Endothelial cell of umbilical vein (primary cell): ENCODE data around the gene OR2L3. TPM values are rescaled to one million over a fixed set of nuclear protein-coding genes. Genes with fewer than 3 reads are reported as not detected.

Experiments used
- BruUV-seq: library from RNA; stranded (reverse); fragments of 400-500 nt; replicated peaks from 2 replicates; lab custom pipeline; 2021; lab: Mats Ljungman, UMichigan
- CTCF ChIA-PET: fragments of 300-600, 350-600 bp; sonication (Branson Sonifier 250); formaldehyde crosslinking; loops from one replicate; lab custom pipeline; 2021; ENCODE audit warnings: antibody characterized with exemption, inconsistent platforms; lab: Charles Lee
- POLR2A ChIA-PET: fragments of 300-600, 350-600 bp; sonication (Branson Sonifier 250); formaldehyde crosslinking; loops from one replicate; lab custom pipeline; 2021; ENCODE audit warnings: antibody characterized with exemption, inconsistent platforms; lab: Charles Lee
- DNase-seq: peaks from one replicate; pipeline ENCODE4 v3.0.0-alpha.2; 2011; ENCODE audit warnings: low read depth, low spot score
- FAIRE-seq: peaks from 2 replicates; lab custom pipeline; 2011; peaks lifted over from hg19 to GRCh38; lab: Jason Lieb, UNC
- H2AFZ ChIP-seq: 2 replicates; pipeline ENCODE4 v1.6.0; 2012; ENCODE audit warnings: low read depth, low read length, control low read depth, inconsistent platforms
- H3K27ac ChIP-seq: 2 replicates; pipeline ENCODE4 v1.5.1; 2011; ENCODE audit warnings: low read depth, mild to moderate bottlenecking, control low read depth, low read length, moderate library complexity; ENCODE audit not compliant: insufficient read depth
- H3K27me3 ChIP-seq, 2 experiments: 2 replicates each; pipeline versions ENCODE4 v1.6.0 to v1.6.1; 2011; ENCODE audit warnings: low read length in 2 of 2, mixed read lengths in 1 of 2; ENCODE audit not compliant: control insufficient read depth in 2 of 2, insufficient read depth in 2 of 2
- H3K36me3 ChIP-seq, 2 experiments: 2 replicates in 1 of 2; 3 replicates in 1 of 2; pipeline ENCODE4 v1.5.1; 2011; ENCODE audit warnings: low read length in 2 of 2, mild to moderate bottlenecking in 1 of 2, moderate library complexity in 1 of 2; ENCODE audit not compliant: control insufficient read depth in 2 of 2, insufficient read depth in 2 of 2; ENCODE audit errors: extremely low read depth in 1 of 2
- H3K4me1 ChIP-seq: 3 replicates; pipeline ENCODE4 v1.5.1; 2011; ENCODE audit warnings: mild to moderate bottlenecking, low read length; ENCODE audit not compliant: control insufficient read depth, insufficient read depth; ENCODE audit errors: extremely low read depth
- H3K4me2 ChIP-seq: 2 replicates; pipeline ENCODE4 v1.6.1; 2011; ENCODE audit warnings: low read length, control low read depth, mixed read lengths; ENCODE audit not compliant: insufficient read depth
- H3K4me3 ChIP-seq, 3 experiments: fragments of 200-600 bp in 1 of 3; sonication (generic), shearing (Covaris generic) in 1 of 3; replicated peaks in 1 of 3; 2 replicates each; pipeline ENCODE4 v1.5.1; 2011 to 2016; ENCODE audit warnings: control low read depth in 3 of 3, low read length in 3 of 3, mild to moderate bottlenecking in 2 of 3, inconsistent platforms in 1 of 3, low read depth in 1 of 3, moderate library complexity in 1 of 3; ENCODE audit not compliant: insufficient read depth in 1 of 3
- H3K79me2 ChIP-seq: 2 replicates; pipeline ENCODE4 v1.6.0; 2012; ENCODE audit warnings: low read length, inconsistent platforms; ENCODE audit not compliant: control insufficient read depth, insufficient read depth
- H3K9ac ChIP-seq: replicated peaks from 2 replicates; pipeline ENCODE3; 2011; ENCODE audit warnings: low read length, control low read depth; ENCODE audit not compliant: insufficient read depth; ENCODE audit errors: extremely low read depth
- H3K9me1 ChIP-seq: replicated peaks from 3 replicates; pipeline ENCODE4 v1.6.0; 2011; ENCODE audit warnings: mild to moderate bottlenecking, low read length; ENCODE audit not compliant: control insufficient read depth, insufficient read depth; ENCODE audit errors: extremely low read depth
- H3K9me3 ChIP-seq: replicated peaks from 2 replicates; pipeline ENCODE4 v1.5.1; 2012; ENCODE audit warnings: low read length, inconsistent platforms; ENCODE audit not compliant: control insufficient read depth, insufficient read depth
- H4K20me1 ChIP-seq: replicated peaks from 2 replicates; pipeline ENCODE3; 2011; ENCODE audit warnings: mild to moderate bottlenecking, low read length; ENCODE audit not compliant: control insufficient read depth, insufficient read depth; ENCODE audit errors: extremely low read depth
- EZH2 ChIP-seq: IDR thresholded peaks from 2 replicates; pipeline ENCODE4 v1.6.1; 2012; ENCODE audit warnings: borderline replicate concordance, low read depth, mild to moderate bottlenecking, moderate library complexity, low read length, inconsistent platforms; ENCODE audit not compliant: severe bottlenecking
- FOS ChIP-seq: IDR thresholded peaks from 2 replicates; pipeline ENCODE4 v1.6.1; 2011; ENCODE audit warnings: mild to moderate bottlenecking, low read length, moderate library complexity, borderline replicate concordance; ENCODE audit not compliant: insufficient read depth
- GATA2 ChIP-seq: IDR thresholded peaks from 2 replicates; pipeline ENCODE4 v1.7.0; 2011; ENCODE audit warnings: low read depth, mild to moderate bottlenecking, moderate library complexity, mixed read lengths, low read length; ENCODE audit not compliant: insufficient read length, insufficient read depth
- JUN ChIP-seq: IDR thresholded peaks from 2 replicates; pipeline ENCODE4 v1.6.1; 2011; ENCODE audit warnings: borderline replicate concordance, low read depth; ENCODE audit not compliant: insufficient read length, insufficient read depth
- MAX ChIP-seq: IDR thresholded peaks from 2 replicates; pipeline ENCODE4 v1.6.1; 2011; ENCODE audit not compliant: insufficient read depth, insufficient read length
- MYC ChIP-seq: IDR thresholded peaks from one replicate; pipeline ENCODE4 v1.6.1; 2011; ENCODE audit warnings: mild to moderate bottlenecking, low read depth, low read length
- POLR2A ChIP-seq: IDR thresholded peaks from 2 replicates; pipeline ENCODE4 v1.6.1; 2012; ENCODE audit warnings: low read depth, mild to moderate bottlenecking, control low read depth, low read length
- POLR2AphosphoS5 ChIP-seq: IDR thresholded peaks from 2 replicates; pipeline ENCODE4 v1.6.1; 2012; ENCODE audit warnings: low read depth, mild to moderate bottlenecking, control low read depth, low read length, moderate library complexity; ENCODE audit not compliant: insufficient read depth
- dilution Hi-C: fragments of 300-500 bp; cut with MboI; formaldehyde crosslinking; loops from one replicate; pipeline ENCODE4 v1.15.0; 2019; ENCODE audit warnings: low sequenced_read_pairs; ENCODE audit not compliant: extremely low pct_ligation_motif_present
- intact Hi-C: fragments of 100-400 bp; cut with micrococcal nuclease; formaldehyde crosslinking; loops from one replicate; pipeline ENCODE4 v1.10.0; 2022
- polyA plus RNA-seq, 4 experiments: library from polyadenylated mRNA; depleted of rRNA in 3 of 4; stranded (reverse) in 3 of 4; unstranded in 1 of 4; fragments of >200 nt; gene quantifications; 2 replicates each; pipeline versions ENCODE4 v1.2.1 to v1.2.3, GENCODE V29; 2011 to 2012; ENCODE audit warnings: missing spikeins in 1 of 4
- total RNA-seq: library from RNA; stranded (reverse); gene quantifications from 2 replicates; pipeline ENCODE4 v1.2.3, GENCODE V29; 2021
- TF ChIP-seq, protein P1 (sequence below), 2 donors: IDR thresholded peaks; 1 replicate in 1 of 2; 2 replicates in 1 of 2; pipeline ENCODE4 v1.5.1; 2011; ENCODE audit warnings: low read length in 2 of 2, mild to moderate bottlenecking in 2 of 2, moderate library complexity in 2 of 2, control low read depth in 1 of 2, inconsistent platforms in 1 of 2, low read depth in 1 of 2; ENCODE audit not compliant: insufficient read depth in 1 of 2; ENCODE audit errors: extremely low read depth in 1 of 2

The OR2L3 gene
- total and polyA plus RNA-seq, 2 donors (not counting 3 experiments of a cell fraction or from before 2014, with no cell fraction given): not detected

GRCh38 chr1:248102847-248103246 lies 56.2 kb downstream of the OR2L3 start:
- no peak for FAIRE-seq
- CTCF ChIA-PET: no interaction called here
- intact Hi-C loops: no loop called here

More at GRCh38 chr1:248102847-248103246, 56.2 kb downstream of the OR2L3 start:
- H3K4me3 ChIP-seq: no peak overlapping the region
- H3K27me3 ChIP-seq: no peaks in the 10 kb centered on the region
- no peaks in the 10 kb centered on the region for H3K79me2 ChIP-seq
- DNase-seq: no peak
- H3K36me3 ChIP-seq: no peaks in the 10 kb centered on the region
- no peaks in the 10 kb centered on the region for H4K20me1 ChIP-seq
- no peaks in the 10 kb centered on the region for H3K9me1 ChIP-seq
- TF ChIP-seq EZH2 (no peak), POLR2A (no peak), GATA2 (no peak), MYC (no peak), MAX (no peak), POLR2AphosphoS5 (no peak), JUN (no peak), FOS (no peak)
- TF ChIP-seq, protein P1, sequence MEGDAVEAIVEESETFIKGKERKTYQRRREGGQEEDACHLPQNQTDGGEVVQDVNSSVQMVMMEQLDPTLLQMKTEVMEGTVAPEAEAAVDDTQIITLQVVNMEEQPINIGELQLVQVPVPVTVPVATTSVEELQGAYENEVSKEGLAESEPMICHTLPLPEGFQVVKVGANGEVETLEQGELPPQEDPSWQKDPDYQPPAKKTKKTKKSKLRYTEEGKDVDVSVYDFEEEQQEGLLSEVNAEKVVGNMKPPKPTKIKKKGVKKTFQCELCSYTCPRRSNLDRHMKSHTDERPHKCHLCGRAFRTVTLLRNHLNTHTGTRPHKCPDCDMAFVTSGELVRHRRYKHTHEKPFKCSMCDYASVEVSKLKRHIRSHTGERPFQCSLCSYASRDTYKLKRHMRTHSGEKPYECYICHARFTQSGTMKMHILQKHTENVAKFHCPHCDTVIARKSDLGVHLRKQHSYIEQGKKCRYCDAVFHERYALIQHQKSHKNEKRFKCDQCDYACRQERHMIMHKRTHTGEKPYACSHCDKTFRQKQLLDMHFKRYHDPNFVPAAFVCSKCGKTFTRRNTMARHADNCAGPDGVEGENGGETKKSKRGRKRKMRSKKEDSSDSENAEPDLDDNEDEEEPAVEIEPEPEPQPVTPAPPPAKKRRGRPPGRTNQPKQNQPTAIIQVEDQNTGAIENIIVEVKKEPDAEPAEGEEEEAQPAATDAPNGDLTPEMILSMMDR (IDR thresholded peaks at IDR 0.05; ENCODE audit: extremely low read depth in 1 of 2, insufficient read depth in 1 of 2, low read depth in 1 of 2, low read length in 2 of 2): no peak
- H3K9me3 ChIP-seq: no peaks in the 10 kb centered on the region
- no TSS peak for BruUV-seq
- no peak overlapping the region for H2AFZ ChIP-seq
- H3K27ac ChIP-seq: no peak overlapping the region
- dilution Hi-C loops: no loop called here
- no peak overlapping the region for H3K4me2 ChIP-seq
- POLR2A ChIA-PET: no interaction called here
- no peak overlapping the region for H3K9ac ChIP-seq
- H3K4me1 ChIP-seq: no peaks in the 10 kb centered on the region
